WI38 (cell line): ENCODE measurements around the gene ZIC4.

Experiments
- H3K4me3 ChIP-seq: 2 replicates; pipeline ENCODE4 v1.5.1; 2011; ENCODE audit warnings: low read depth, mild to moderate bottlenecking, control low read depth, low read length
- TF ChIP-seq, protein P1 (sequence below): IDR thresholded peaks from 2 replicates; pipeline ENCODE4 v1.5.1; 2012; ENCODE audit warnings: low read depth, mild to moderate bottlenecking, control low read depth, low read length

The ZIC4 gene

DNA sequence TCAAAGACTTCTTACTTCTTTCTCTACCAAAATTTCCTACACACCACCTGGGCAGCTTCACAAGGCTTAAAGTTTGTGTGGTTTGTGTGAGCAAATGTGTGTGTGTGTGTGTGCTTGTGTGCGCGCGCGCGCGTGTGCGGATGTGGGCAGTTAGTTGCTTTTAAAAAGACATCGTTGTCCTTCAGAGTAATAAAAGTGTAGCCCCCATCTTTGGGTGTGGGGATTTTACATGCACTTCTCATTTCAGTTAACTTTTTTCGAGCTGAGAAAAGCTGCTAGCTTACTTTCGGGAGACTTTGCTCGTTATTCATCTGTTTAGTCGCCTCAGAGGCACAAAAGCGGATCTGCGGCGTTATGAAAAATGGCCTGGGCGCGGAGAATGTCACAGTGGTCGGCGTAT lies 36.0 kb downstream of the ZIC4 start:
- H3K4me3 ChIP-seq, result no peak overlapping the region
- TF ChIP-seq, protein P1, sequence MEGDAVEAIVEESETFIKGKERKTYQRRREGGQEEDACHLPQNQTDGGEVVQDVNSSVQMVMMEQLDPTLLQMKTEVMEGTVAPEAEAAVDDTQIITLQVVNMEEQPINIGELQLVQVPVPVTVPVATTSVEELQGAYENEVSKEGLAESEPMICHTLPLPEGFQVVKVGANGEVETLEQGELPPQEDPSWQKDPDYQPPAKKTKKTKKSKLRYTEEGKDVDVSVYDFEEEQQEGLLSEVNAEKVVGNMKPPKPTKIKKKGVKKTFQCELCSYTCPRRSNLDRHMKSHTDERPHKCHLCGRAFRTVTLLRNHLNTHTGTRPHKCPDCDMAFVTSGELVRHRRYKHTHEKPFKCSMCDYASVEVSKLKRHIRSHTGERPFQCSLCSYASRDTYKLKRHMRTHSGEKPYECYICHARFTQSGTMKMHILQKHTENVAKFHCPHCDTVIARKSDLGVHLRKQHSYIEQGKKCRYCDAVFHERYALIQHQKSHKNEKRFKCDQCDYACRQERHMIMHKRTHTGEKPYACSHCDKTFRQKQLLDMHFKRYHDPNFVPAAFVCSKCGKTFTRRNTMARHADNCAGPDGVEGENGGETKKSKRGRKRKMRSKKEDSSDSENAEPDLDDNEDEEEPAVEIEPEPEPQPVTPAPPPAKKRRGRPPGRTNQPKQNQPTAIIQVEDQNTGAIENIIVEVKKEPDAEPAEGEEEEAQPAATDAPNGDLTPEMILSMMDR, result no peak

DNA sequence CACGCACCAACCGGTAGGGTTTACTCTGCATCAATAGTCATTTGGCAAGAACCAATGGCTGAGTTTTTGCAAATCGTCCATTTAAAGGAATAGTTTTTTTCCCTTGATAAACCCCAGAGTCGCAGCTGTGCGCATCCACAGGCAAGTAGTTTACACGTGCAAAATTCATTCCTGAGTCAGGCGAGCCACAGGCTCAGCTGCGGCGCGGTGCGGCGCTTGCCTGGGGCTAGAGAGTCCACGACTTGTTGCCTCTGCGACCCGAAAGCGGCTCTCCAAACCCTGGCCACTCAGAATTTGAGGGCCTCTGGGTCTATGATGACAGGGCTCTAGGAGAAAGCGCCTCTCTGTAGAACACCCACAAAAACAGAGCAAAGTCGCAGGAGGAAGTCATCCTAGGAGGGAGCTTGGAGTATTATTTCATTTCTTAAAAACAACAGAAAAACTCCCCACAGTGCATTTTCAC lies 36.7 kb downstream of the ZIC4 start:
- H3K4me3 ChIP-seq, result no peak overlapping the region
- TF ChIP-seq, protein P1, result no peak

- TF ChIP-seq, protein P1, result no peak
- no peak overlapping the region for H3K4me3 ChIP-seq
These were observed 37.1 kb downstream of the ZIC4 start for GRCh38 chr3:147369231-147369630.

- no peak overlapping the region for H3K4me3 ChIP-seq
- TF ChIP-seq, protein P1, result no peak
These were observed 37.7 kb downstream of the ZIC4 start for GRCh38 chr3:147368561-147369221.

DNA sequence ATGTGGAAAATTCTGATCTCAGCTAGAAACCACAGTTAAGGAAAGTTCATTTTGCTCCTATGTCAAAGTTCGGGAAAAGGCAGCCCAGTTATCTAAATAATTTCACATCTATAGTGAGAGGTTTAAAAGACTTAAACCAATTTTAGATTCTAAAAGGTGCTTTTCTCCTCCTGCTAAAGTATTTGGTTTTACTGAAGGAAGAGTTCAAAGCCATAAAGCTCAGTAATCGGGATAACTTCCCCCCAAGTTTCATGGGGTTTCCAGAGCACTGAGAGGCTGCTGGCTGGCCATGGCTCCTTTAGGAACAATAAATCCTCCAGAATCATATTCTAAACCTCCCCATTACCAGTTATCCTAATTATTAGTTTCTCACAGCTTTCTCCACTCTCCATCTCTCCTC lies 38.2 kb downstream of the ZIC4 start:
- TF ChIP-seq, protein P1, result no peak
- no peak overlapping the region for H3K4me3 ChIP-seq

- TF ChIP-seq, protein P1, result no peak
- H3K4me3 ChIP-seq, result no peak overlapping the region
These were observed 38.7 kb downstream of the ZIC4 start for GRCh38 chr3:147367676-147368075.

- H3K4me3 ChIP-seq, result no peak overlapping the region
- TF ChIP-seq, protein P1, result no peak
These were observed 40.9 kb downstream of the ZIC4 start for GRCh38 chr3:147365196-147366115.
